Breast epithelium (tissue), 3 donors: ENCODE data around the gene NOL4L.

ENCODE experiments used
- POLR2A ChIP-seq: fragments of 450-650 bp; IDR thresholded peaks from one replicate; pipeline ENCODE4 v1.6.1; 2016; ENCODE audit warnings: antibody characterized with exemption, mild to moderate bottlenecking, moderate library complexity
- POLR2AphosphoS5 ChIP-seq, 3 donors: sonication (generic); formaldehyde crosslinking; IDR thresholded peaks; one replicate each; pipeline ENCODE4 v1.6.1; 2017; ENCODE audit warnings: antibody characterized with exemption in 3 of 3
- TF ChIP-seq, protein P1 (sequence below), 3 donors: fragments of 450-650 bp; IDR thresholded peaks; one replicate each; pipeline ENCODE4 v1.5.1; 2016 to 2017; ENCODE audit warnings: antibody characterized with exemption in 3 of 3, mild to moderate bottlenecking in 3 of 3, moderate library complexity in 3 of 3

- TF ChIP-seq POLR2AphosphoS5 (IDR thresholded peaks at IDR 0.05) (no peak), POLR2A (no peak)
- TF ChIP-seq, protein P1, sequence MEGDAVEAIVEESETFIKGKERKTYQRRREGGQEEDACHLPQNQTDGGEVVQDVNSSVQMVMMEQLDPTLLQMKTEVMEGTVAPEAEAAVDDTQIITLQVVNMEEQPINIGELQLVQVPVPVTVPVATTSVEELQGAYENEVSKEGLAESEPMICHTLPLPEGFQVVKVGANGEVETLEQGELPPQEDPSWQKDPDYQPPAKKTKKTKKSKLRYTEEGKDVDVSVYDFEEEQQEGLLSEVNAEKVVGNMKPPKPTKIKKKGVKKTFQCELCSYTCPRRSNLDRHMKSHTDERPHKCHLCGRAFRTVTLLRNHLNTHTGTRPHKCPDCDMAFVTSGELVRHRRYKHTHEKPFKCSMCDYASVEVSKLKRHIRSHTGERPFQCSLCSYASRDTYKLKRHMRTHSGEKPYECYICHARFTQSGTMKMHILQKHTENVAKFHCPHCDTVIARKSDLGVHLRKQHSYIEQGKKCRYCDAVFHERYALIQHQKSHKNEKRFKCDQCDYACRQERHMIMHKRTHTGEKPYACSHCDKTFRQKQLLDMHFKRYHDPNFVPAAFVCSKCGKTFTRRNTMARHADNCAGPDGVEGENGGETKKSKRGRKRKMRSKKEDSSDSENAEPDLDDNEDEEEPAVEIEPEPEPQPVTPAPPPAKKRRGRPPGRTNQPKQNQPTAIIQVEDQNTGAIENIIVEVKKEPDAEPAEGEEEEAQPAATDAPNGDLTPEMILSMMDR (IDR thresholded peaks at IDR 0.05) = no peak
Measured at GRCh38 chr20:32527447-32528055, 57.6 kb downstream of the NOL4L start.
